ENCODE measurements around the gene MRPS5.

The MRPS5 gene

DNA sequence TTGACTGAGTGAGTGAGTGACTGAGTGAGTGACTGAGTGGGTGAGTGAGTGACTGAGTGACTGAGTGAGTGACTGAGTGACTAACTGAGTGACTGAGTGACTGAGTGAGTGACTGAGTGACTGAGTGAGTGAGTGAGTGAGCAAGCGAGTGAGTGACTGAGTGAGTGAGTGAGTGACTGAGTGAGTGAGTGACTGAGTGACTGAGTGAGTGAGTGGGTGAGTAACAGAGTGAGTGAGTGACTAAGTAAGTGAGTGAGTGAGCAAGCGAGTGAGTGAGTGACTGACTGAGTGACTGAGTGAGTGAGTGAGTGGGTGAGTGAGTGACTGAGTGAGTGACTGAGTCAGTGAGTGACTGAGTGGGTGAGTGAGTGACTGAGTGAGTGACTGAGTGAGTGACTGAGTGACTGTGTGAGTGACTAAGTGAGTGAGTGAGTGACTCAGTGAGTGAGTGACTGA, 84.2 kb downstream of the MRPS5 start:
- TF ChIP-seq, protein P1, sequence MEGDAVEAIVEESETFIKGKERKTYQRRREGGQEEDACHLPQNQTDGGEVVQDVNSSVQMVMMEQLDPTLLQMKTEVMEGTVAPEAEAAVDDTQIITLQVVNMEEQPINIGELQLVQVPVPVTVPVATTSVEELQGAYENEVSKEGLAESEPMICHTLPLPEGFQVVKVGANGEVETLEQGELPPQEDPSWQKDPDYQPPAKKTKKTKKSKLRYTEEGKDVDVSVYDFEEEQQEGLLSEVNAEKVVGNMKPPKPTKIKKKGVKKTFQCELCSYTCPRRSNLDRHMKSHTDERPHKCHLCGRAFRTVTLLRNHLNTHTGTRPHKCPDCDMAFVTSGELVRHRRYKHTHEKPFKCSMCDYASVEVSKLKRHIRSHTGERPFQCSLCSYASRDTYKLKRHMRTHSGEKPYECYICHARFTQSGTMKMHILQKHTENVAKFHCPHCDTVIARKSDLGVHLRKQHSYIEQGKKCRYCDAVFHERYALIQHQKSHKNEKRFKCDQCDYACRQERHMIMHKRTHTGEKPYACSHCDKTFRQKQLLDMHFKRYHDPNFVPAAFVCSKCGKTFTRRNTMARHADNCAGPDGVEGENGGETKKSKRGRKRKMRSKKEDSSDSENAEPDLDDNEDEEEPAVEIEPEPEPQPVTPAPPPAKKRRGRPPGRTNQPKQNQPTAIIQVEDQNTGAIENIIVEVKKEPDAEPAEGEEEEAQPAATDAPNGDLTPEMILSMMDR (IDR thresholded peaks at IDR 0.05; ENCODE audit: insufficient read depth, low read depth, low read length, missing control alignments): no peak
- H3K4me3 ChIP-seq (ENCODE audit: low read depth, low read length): no peak overlapping the region
- DNase-seq (ENCODE audit: low read depth): no peak

DNA sequence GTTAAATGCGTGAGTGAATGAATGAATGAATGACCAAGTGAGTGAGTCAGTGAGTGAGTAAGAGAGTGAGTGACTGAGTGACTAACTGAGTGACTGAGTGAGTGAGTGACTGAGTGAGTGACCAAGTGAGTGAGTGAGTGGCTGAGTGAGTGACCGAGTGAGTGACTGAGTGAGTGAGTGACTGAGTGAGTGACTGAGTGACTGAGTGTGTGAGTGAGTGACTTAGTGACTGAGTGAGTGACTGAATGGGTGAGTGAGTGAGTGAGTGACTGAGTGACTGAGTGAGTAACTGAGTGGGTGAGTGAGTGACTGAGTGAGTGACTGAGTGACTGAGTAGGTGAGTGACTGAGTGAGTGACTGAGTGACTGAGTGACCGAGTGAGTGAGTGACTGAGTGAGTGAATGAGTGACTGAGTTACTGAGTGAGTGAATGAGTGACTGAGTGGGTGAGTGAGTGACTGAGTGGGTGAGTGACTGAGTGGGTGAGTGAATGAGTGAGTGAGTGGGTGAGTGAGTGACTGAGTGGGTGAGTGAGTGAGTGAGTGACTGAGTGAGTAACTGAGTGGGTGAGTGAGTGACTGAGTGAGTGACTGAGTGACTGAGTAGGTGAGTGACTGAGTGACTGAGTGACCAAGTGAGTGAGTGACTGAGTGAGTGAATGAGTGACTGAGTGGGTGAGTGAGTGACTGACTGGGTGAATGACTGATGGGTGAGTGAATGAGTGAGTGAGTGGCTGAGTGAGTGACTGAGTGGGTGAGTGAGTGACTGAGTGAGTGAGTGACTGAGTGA, 84.8 kb downstream of the MRPS5 start:
- no peak for DNase-seq (ENCODE audit: low read depth)
- no peak overlapping the region for H3K4me3 ChIP-seq (ENCODE audit: low read depth, low read length)
- TF ChIP-seq, protein P1 (IDR thresholded peaks at IDR 0.05; ENCODE audit: insufficient read depth, low read depth, low read length, missing control alignments): no peak

Data from GM12865 (cell line).